K562 (cell line): Measurements from ENCODE around the gene HNRNPLL. TPM values are rescaled to one million over a fixed set of nuclear protein-coding genes. Genes with fewer than 3 reads are reported as not detected.

Experiments used
- ATF1 ChIP-seq, 2 experiments: fragments of 450-650 bp in 1 of 2; IDR thresholded peaks; 2 replicates each; pipeline ENCODE4 v1.6.1; 2016; ENCODE audit warnings: missing compliant biosample characterization in 1 of 2, missing genetic modification characterization in 1 of 2
- C11orf30 ChIP-seq: fragments of 450-650 bp; IDR thresholded peaks from 2 replicates; pipeline ENCODE4 v1.6.1; 2016; ENCODE audit warnings: low read depth, mild to moderate bottlenecking
- CHD1 ChIP-seq: fragments of 200-600 bp; sonication (generic); IDR thresholded peaks from one replicate; pipeline ENCODE4 v1.6.1; 2012; ENCODE audit warnings: mild to moderate bottlenecking, moderate library complexity, low read length, inconsistent platforms
- E2F3 ChIP-seq: fragments of 250-450 bp; sonication (Bioruptor Pico); IDR thresholded peaks from 2 replicates; pipeline ENCODE4 v1.4.0; 2020; ENCODE audit warnings: mild to moderate bottlenecking
- ELF1 ChIP-seq: fragments of 200-800 bp; sonication (Bioruptor generic); IDR thresholded peaks from 2 replicates; pipeline ENCODE4 v1.6.1; 2016; ENCODE audit warnings: missing genetic modification characterization, missing compliant biosample characterization
- EWSR1 ChIP-seq: fragments of 450-650 bp; IDR thresholded peaks from 2 replicates; pipeline ENCODE4 v1.6.1; 2018; ENCODE audit warnings: borderline replicate concordance, mild to moderate bottlenecking, low read depth, moderate library complexity; ENCODE audit not compliant: partially characterized antibody
- RNF2 ChIP-seq: sonication (generic); IDR thresholded peaks from 2 replicates; pipeline ENCODE4 v1.6.1; 2016
- ZNF140 ChIP-seq: fragments of 250-450 bp; sonication (Bioruptor Pico); IDR thresholded peaks from 2 replicates; pipeline ENCODE4 v1.8.0; 2021; ENCODE audit warnings: moderate library complexity, mild to moderate bottlenecking, inconsistent platforms
- ZNF589 ChIP-seq: fragments of 200-800 bp; sonication (Bioruptor generic); IDR thresholded peaks from 2 replicates; pipeline ENCODE4 v1.6.1; 2016; ENCODE audit warnings: low read depth, missing genetic modification characterization, missing compliant biosample characterization
- ZNF766 ChIP-seq: fragments of 200-800 bp; sonication (Bioruptor generic); conservative IDR thresholded peaks from 2 replicates; pipeline ENCODE4 v1.6.1; 2016; ENCODE audit warnings: missing genetic modification characterization, missing compliant biosample characterization
- polyA plus RNA-seq, 8 experiments: library from polyadenylated mRNA; depleted of rRNA in 4 of 8; stranded (reverse) in 5 of 8; unstranded in 3 of 8; fragments of >200 nt; fragmentation: Nextera tagmentation in 2 of 8; fragmentation: Illumina TruSeq in 1 of 8; extraction: Ambion mirVana in 2 of 8; extraction: Trizol in 1 of 8; gene quantifications; 2 replicates each; pipeline versions ENCODE4 v1.2.1 to v1.2.3, GENCODE V29; 2011 to 2014; ENCODE audit warnings: inconsistent platforms in 1 of 8, missing spikeins in 1 of 8
- total RNA-seq, 7 experiments: library from RNA; depleted of rRNA in 6 of 7; stranded (reverse); fragments of >200 nt in 6 of 7; fragmentation: Illumina TruSeq in 2 of 7; extraction: Trizol in 2 of 7; gene quantifications; 2 replicates each; pipeline versions ENCODE4 v1.2.1 to v1.2.3, GENCODE V29; 2011 to 2021; ENCODE audit warnings: low replicate concordance in 1 of 7
- TF ChIP-seq, protein P1 (sequence below), 3 experiments: fragments of 200-800 bp in 1 of 3; fragments of 250-450 bp in 1 of 3; fragments of 450-650 bp in 1 of 3; sonication (Bioruptor Pico) in 1 of 3; sonication (Bioruptor generic) in 1 of 3; formaldehyde crosslinking in 1 of 3; IDR thresholded peaks; 2 replicates each; pipeline versions ENCODE4 v1.6.1 to v1.8.0; 2016 to 2022; ENCODE audit warnings: mild to moderate bottlenecking in 2 of 3, missing genetic modification characterization in 2 of 3, missing compliant biosample characterization in 1 of 3, moderate library complexity in 1 of 3
- TF ChIP-seq, protein P2 (sequence below): sonication (generic); formaldehyde crosslinking; IDR thresholded peaks from 2 replicates; pipeline ENCODE4 v1.8.0; 2022; ENCODE audit warnings: missing genetic modification reagents, mild to moderate bottlenecking, moderate library complexity, borderline replicate concordance
- TF ChIP-seq, protein P3 (sequence below), 2 experiments: IDR thresholded peaks; 2 replicates each; pipeline ENCODE4 v1.6.1; 2011; ENCODE audit warnings: borderline replicate concordance in 1 of 2, control low read depth in 1 of 2, low read depth in 1 of 2, low read length in 1 of 2, mild to moderate bottlenecking in 1 of 2, mixed read lengths in 1 of 2, moderate library complexity in 1 of 2; ENCODE audit not compliant: insufficient read depth in 1 of 2, insufficient read length in 1 of 2, poor library complexity in 1 of 2, severe bottlenecking in 1 of 2; ENCODE audit errors: extremely low read depth in 1 of 2
- TF ChIP-seq, protein P4 (sequence below): fragments of 200-800 bp; sonication (Bioruptor generic); IDR thresholded peaks from 2 replicates; pipeline ENCODE4 v1.6.1; 2016; ENCODE audit warnings: missing genetic modification characterization, missing compliant biosample characterization

The HNRNPLL gene
- total and polyA plus RNA-seq, 9 of the 15 experiments (the other 6 are each of a cell fraction or from before 2014, with no cell fraction given): 19.8 to 135 (median 57.8) TPM

DNA sequence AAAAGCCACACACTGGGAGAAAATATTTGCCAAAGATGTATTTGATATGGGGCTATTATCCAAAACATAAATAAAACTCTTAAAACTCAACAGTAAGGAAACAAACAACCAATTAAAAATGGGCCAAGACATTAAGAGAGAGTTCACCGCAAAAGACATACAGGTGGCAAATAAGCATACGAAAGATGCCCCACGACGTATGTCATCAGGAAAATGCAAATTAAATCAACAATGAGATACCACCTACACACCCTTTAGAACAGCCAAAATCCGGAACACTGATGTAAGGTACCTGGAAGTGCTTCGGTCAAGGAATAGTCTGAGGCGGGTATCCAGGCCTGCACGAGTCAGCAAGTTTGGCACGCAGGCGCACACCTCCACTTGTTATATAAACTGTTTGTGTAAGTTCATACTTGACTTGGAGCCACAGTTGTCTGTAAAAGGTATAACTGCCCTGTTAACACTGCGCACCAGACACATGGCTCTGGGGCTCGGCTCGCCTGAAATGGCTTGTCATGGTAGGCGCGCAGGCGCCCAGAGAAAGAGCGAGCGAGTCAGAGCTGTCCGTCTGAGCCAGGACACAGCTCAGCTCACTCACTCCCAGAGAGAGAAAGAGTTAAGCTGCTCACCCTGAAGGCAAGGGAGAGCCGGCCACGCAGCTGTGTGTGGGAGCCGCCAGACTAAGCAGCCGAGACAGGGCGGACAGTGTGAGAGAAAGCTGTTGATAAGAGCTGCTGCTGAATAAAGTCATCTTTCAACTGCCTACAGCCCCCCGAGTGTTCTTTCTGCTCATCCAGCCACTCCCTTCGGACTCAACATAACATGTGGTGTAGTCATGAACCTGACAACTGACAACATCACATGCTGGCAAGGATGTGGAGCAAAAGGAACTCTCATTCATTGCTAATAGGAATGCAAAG is 87.3 kb downstream of the HNRNPLL start (continued):
- TF ChIP-seq, protein P1, sequence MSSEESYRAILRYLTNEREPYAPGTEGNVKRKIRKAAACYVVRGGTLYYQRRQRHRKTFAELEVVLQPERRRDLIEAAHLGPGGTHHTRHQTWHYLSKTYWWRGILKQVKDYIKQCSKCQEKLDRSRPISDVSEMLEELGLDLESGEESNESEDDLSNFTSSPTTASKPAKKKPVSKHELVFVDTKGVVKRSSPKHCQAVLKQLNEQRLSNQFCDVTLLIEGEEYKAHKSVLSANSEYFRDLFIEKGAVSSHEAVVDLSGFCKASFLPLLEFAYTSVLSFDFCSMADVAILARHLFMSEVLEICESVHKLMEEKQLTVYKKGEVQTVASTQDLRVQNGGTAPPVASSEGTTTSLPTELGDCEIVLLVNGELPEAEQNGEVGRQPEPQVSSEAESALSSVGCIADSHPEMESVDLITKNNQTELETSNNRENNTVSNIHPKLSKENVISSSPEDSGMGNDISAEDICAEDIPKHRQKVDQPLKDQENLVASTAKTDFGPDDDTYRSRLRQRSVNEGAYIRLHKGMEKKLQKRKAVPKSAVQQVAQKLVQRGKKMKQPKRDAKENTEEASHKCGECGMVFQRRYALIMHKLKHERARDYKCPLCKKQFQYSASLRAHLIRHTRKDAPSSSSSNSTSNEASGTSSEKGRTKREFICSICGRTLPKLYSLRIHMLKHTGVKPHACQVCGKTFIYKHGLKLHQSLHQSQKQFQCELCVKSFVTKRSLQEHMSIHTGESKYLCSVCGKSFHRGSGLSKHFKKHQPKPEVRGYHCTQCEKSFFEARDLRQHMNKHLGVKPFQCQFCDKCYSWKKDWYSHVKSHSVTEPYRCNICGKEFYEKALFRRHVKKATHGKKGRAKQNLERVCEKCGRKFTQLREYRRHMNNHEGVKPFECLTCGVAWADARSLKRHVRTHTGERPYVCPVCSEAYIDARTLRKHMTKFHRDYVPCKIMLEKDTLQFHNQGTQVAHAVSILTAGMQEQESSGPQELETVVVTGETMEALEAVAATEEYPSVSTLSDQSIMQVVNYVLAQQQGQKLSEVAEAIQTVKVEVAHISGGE (CRISPR knock-in tag; IDR thresholded peaks at IDR 0.05): peak in 1 of 3 experiments; percentile 57; a peak in 1 of 6 replicates
- TF ChIP-seq, protein P2, sequence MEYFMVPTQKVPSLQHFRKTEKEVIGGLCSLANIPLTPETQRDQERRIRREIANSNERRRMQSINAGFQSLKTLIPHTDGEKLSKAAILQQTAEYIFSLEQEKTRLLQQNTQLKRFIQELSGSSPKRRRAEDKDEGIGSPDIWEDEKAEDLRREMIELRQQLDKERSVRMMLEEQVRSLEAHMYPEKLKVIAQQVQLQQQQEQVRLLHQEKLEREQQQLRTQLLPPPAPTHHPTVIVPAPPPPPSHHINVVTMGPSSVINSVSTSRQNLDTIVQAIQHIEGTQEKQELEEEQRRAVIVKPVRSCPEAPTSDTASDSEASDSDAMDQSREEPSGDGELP (CRISPR knock-in tag): peak; percentile 98
- TF ChIP-seq ATF1 (CRISPR knock-in tag; IDR thresholded peaks at IDR 0.05) (no peak), ATF1 (tag; IDR thresholded peaks at IDR 0.05) (peak; percentile 62; the same call in 1 of the 2 replicates), ELF1 (tag) (no peak), ZNF766 (CRISPR knock-in tag) (peak; percentile 82; the same call in 1 of the 2 replicates), E2F3 (CRISPR knock-in tag) (no peak), ZNF140 (CRISPR knock-in tag) (no peak), ZNF589 (CRISPR knock-in tag) (peak; percentile 72; the same call in 1 of the 2 replicates), C11orf30 (peak; percentile 99), EWSR1 (no peak), RNF2 (peak; percentile 69), CHD1 (no peak)
- TF ChIP-seq, protein P3, sequence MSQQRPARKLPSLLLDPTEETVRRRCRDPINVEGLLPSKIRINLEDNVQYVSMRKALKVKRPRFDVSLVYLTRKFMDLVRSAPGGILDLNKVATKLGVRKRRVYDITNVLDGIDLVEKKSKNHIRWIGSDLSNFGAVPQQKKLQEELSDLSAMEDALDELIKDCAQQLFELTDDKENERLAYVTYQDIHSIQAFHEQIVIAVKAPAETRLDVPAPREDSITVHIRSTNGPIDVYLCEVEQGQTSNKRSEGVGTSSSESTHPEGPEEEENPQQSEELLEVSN (IDR thresholded peaks at IDR 0.05; ENCODE audit: borderline replicate concordance in 1 of 2, extremely low read depth in 1 of 2, insufficient read depth in 1 of 2, insufficient read length in 1 of 2, low read depth in 1 of 2, low read length in 1 of 2, poor library complexity in 1 of 2, severe bottlenecking in 1 of 2): peak; percentile 24 to 41
- TF ChIP-seq, protein P4, sequence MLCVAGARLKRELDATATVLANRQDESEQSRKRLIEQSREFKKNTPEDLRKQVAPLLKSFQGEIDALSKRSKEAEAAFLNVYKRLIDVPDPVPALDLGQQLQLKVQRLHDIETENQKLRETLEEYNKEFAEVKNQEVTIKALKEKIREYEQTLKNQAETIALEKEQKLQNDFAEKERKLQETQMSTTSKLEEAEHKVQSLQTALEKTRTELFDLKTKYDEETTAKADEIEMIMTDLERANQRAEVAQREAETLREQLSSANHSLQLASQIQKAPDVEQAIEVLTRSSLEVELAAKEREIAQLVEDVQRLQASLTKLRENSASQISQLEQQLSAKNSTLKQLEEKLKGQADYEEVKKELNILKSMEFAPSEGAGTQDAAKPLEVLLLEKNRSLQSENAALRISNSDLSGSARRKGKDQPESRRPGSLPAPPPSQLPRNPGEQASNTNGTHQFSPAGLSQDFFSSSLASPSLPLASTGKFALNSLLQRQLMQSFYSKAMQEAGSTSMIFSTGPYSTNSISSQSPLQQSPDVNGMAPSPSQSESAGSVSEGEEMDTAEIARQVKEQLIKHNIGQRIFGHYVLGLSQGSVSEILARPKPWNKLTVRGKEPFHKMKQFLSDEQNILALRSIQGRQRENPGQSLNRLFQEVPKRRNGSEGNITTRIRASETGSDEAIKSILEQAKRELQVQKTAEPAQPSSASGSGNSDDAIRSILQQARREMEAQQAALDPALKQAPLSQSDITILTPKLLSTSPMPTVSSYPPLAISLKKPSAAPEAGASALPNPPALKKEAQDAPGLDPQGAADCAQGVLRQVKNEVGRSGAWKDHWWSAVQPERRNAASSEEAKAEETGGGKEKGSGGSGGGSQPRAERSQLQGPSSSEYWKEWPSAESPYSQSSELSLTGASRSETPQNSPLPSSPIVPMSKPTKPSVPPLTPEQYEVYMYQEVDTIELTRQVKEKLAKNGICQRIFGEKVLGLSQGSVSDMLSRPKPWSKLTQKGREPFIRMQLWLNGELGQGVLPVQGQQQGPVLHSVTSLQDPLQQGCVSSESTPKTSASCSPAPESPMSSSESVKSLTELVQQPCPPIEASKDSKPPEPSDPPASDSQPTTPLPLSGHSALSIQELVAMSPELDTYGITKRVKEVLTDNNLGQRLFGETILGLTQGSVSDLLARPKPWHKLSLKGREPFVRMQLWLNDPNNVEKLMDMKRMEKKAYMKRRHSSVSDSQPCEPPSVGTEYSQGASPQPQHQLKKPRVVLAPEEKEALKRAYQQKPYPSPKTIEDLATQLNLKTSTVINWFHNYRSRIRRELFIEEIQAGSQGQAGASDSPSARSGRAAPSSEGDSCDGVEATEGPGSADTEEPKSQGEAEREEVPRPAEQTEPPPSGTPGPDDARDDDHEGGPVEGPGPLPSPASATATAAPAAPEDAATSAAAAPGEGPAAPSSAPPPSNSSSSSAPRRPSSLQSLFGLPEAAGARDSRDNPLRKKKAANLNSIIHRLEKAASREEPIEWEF (CRISPR knock-in tag): 0 out of 2 replicates have a peak, but pooled peaks have one; percentile 11
